Kidney epithelial cell (primary cell): ENCODE results near the gene ADIG. TPM values are rescaled to one million over a fixed set of nuclear protein-coding genes. Genes with fewer than 3 reads are reported as not detected.

ENCODE experiments used
- DNase-seq: peaks from one replicate; pipeline ENCODE4 v3.0.0-alpha.2; 2010; ENCODE audit warnings: low read depth
- H3K27me3 ChIP-seq: 2 replicates; pipeline ENCODE4 v1.6.0; 2011; ENCODE audit warnings: low read length; ENCODE audit not compliant: control insufficient read depth, insufficient read depth
- H3K36me3 ChIP-seq: 2 replicates; pipeline ENCODE4 v1.5.1; 2011; ENCODE audit warnings: low read length; ENCODE audit not compliant: control insufficient read depth, insufficient read depth
- H3K4me3 ChIP-seq: 2 replicates; pipeline ENCODE4 v1.5.1; 2011; ENCODE audit warnings: low read depth, mild to moderate bottlenecking, control low read depth, low read length
- total RNA-seq: library from RNA; depleted of rRNA; stranded (reverse); fragments of >200 nt; gene quantifications from 2 replicates; pipeline ENCODE4 v1.2.3, GENCODE V29; 2015
- TF ChIP-seq, protein P1 (sequence below): IDR thresholded peaks from 2 replicates; pipeline ENCODE4 v1.5.1; 2011; ENCODE audit warnings: mild to moderate bottlenecking, moderate library complexity, low read length, control low read depth, inconsistent platforms; ENCODE audit not compliant: insufficient read depth, poor library complexity, severe bottlenecking

Gene ADIG
- total RNA-seq, 1 donor from 2014 or later: not detected

DNA sequence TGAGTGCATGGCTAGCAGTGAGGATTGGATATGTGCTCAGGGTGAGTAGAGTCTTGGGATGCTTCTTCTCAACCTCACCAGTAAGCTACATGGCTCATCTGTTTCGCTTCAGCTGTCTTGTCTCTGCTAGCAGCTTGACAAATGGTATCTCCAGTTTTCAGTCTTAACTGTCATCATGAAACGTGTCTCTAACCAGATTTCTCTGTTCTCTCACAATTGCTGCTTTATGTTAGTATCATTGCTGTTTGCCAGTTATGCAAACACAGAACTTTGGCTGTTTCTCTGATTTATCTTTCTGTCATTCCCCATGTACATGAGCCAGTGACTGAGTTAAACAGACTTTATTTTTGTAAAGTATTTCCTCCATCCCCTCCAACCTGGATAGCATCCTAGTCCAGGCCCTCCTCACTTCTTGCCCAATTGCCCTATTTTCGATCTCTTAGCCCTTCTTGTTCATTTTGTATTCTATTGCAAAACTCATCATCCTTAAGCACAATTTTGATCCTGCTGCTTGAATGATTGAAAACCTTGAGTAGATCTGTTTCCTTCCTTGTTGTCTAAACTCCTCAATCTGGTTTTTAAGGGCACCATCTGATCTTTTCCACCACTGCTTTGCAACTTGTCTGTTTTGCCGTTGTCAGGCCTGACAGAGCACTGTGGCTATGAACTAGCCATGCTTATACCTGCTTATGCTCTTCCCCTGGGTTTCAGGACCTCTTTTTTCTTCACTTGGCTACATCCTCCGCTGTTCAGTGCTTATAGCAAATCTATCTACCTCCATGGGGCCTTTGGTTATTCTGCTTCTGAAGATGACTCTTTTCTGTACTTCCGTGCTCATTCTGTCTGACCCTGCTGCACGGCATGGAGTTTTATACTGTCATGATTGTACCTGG lies 37.7 kb upstream of the ADIG start:
- DNase-seq: no peak
- TF ChIP-seq, protein P1, sequence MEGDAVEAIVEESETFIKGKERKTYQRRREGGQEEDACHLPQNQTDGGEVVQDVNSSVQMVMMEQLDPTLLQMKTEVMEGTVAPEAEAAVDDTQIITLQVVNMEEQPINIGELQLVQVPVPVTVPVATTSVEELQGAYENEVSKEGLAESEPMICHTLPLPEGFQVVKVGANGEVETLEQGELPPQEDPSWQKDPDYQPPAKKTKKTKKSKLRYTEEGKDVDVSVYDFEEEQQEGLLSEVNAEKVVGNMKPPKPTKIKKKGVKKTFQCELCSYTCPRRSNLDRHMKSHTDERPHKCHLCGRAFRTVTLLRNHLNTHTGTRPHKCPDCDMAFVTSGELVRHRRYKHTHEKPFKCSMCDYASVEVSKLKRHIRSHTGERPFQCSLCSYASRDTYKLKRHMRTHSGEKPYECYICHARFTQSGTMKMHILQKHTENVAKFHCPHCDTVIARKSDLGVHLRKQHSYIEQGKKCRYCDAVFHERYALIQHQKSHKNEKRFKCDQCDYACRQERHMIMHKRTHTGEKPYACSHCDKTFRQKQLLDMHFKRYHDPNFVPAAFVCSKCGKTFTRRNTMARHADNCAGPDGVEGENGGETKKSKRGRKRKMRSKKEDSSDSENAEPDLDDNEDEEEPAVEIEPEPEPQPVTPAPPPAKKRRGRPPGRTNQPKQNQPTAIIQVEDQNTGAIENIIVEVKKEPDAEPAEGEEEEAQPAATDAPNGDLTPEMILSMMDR: no peak
- no peak overlapping the region for H3K4me3 ChIP-seq
- no peaks in the 10 kb centered on the region for H3K27me3 ChIP-seq
- H3K36me3 ChIP-seq: peaks cover 1% of the 10 kb centered on the region

DNA sequence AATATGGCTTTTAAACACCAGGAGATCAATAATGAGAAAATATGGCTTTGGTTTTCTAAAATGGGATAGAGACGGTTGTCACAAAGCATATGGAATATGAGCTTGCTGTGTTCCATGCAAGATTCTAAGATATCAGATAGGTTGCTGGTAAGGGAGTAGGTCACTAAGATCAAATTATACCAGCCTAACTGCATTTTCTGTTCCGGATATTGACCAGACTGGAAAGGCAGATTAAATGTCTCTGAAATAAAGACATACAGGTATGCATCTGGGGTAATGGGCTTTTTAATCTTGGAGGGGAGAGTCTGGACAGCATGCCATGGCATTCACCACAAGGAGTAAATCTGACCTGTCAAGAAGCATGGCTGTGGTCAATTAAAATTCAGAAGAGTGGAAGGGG lies 35.2 kb upstream of the ADIG start:
- TF ChIP-seq, protein P1: no peak
- no peaks in the 10 kb centered on the region for H3K36me3 ChIP-seq
- H3K4me3 ChIP-seq: no peak overlapping the region
- DNase-seq: no peak
- H3K27me3 ChIP-seq: no peaks in the 10 kb centered on the region

DNA sequence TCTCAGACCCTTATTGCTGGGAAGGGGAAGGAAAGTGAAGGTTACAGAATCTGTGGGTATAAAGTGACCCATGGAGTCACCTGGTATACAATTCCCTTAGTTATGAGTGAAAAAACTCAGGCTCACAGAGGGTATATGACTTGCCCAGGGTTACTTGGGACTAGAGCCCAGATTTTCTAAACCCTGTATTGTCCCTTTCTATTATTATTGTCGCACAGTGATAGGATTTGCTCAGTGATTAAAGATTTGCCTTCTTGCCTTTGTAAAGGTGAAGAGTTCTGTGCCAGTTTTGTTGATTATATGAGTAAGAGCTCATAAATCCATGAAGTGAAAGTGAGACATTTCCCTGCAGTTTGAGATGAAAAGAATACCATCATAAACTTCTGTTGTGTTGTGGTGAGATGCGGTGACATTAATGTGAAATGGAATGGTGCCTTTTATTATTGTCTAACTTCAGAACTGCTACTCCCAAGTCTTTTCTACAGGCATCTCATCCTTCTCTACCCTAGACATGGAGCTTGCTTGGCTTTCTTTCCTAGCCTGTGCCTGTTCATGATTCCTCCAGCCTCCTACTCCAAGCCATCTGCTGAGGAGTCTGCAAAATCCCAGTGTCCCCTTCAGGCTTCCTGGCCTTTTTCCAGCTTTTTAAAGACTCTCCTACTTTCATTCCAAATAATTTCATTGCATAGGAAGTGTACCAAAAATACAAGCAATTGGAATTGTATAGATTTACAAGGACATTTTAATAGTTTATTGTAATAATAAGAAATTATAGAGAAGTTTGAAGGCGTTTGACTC lies 33.5 kb upstream of the ADIG start:
- TF ChIP-seq, protein P1: no peak
- H3K27me3 ChIP-seq: no peaks in the 10 kb centered on the region
- no peak overlapping the region for H3K4me3 ChIP-seq
- DNase-seq: no peak
- no peaks in the 10 kb centered on the region for H3K36me3 ChIP-seq

DNA sequence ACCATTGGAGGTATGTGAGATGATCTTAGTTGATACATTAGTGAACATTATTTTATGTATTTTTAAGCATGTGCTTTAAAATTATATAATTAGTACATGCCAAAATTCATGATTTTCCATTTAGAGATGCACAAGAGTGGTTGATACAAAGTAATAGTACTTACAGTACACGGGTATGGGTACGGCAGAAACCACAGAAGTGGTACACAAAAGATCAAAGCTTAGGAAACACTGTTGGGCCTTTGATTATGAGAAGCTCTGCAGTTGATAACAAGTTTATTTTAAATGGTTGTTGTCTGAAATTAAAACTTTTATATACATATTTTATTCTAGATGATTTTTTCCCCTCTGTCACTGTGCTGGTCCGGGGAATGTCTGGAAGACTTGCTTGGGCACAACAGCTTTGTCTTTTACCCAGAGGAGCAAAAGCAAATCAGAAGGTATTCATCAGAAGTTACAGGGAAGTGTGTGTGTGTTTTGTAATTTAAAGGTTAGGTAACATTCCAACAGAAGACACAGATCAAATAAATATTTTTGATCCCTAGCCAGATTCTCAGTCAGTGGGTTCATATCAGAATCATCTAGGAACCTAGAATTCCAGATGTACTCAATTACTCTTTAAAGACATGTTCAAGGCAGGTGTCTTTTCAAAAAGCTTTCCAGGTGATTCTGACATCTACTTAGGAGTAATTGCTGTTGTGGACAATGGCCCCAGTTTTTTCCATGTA lies 32.5 kb upstream of the ADIG start:
- no peak for DNase-seq
- Histone ChIP-seq H3K27me3 (no peaks in the 10 kb centered on the region), H3K36me3 (no peaks in the 10 kb centered on the region), H3K4me3 (no peak overlapping the region)
- TF ChIP-seq, protein P1: no peak

DNA sequence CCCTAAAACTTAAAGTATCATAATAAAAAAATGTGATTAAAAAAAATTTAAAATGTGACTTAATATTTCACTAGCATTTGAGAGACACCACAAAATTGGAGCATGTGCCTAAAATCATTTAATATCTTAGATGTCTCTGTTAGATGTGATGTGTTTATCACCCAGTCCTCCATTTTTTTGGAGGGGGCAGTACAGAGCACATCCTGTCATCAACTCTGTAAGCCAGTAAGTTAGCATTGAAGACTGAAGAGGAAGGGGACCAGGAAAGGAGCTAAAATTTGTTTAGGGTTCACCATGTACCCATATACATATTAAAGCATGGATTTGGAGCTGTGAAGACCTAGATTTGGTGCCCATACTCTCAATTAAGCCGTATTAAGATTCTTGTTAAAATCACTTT lies 30.7 kb upstream of the ADIG start:
- TF ChIP-seq, protein P1: no peak
- H3K27me3 ChIP-seq: no peaks in the 10 kb centered on the region
- H3K36me3 ChIP-seq: no peaks in the 10 kb centered on the region
- DNase-seq: no peak
- H3K4me3 ChIP-seq: no peak overlapping the region
